OCI-LY3 (cell line): Measurements from ENCODE around the gene SLC12A1.

Experiments used
- CTCF ChIP-seq: fragments of 200-600, 300-600 bp; sonication (generic); IDR thresholded peaks from 2 replicates; pipeline ENCODE4 v1.5.1; 2014; ENCODE audit warnings: antibody characterized with exemption, low read length, low read depth
- EZH2phosphoT487 ChIP-seq: fragments of 200-600 bp; shearing (Covaris generic); IDR thresholded peaks from 2 replicates; pipeline ENCODE4 v1.6.1; 2018; ENCODE audit warnings: antibody characterized with exemption, mixed run types, low read depth

DNA sequence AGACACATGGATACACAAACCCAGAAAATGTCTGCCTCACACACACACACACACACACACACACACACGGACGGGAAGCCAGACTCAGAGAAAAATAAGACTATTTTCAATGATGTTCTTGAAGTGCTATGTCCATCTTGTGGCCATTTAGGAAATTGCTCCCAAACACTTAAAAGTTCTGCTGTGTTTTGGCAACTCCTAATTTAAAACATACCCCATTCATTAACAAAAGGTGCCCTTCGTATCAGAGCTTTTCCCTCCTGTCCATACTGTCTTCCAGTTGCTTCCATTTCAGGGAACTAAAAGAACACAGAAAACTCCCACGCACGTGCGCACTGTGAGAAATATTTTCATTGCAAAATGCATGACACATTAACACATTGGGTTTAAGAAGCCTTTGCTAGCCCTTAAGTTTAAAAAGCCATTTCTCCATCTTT is 44.6 kb downstream of the SLC12A1 start:
- TF ChIP-seq CTCF (peak; percentile 65), EZH2phosphoT487 (no peak)
